Myometrial cell (primary cell): ENCODE results near the gene TTC13. TPM values are rescaled to one million over a fixed set of nuclear protein-coding genes. Genes with fewer than 3 reads are reported as not detected.

ENCODE experiments used
- total RNA-seq: library from RNA; depleted of rRNA; stranded (reverse); fragments of >200 nt; gene quantifications from 2 replicates; pipeline ENCODE4 v1.2.3, GENCODE V29; 2015

Gene TTC13, protein sequence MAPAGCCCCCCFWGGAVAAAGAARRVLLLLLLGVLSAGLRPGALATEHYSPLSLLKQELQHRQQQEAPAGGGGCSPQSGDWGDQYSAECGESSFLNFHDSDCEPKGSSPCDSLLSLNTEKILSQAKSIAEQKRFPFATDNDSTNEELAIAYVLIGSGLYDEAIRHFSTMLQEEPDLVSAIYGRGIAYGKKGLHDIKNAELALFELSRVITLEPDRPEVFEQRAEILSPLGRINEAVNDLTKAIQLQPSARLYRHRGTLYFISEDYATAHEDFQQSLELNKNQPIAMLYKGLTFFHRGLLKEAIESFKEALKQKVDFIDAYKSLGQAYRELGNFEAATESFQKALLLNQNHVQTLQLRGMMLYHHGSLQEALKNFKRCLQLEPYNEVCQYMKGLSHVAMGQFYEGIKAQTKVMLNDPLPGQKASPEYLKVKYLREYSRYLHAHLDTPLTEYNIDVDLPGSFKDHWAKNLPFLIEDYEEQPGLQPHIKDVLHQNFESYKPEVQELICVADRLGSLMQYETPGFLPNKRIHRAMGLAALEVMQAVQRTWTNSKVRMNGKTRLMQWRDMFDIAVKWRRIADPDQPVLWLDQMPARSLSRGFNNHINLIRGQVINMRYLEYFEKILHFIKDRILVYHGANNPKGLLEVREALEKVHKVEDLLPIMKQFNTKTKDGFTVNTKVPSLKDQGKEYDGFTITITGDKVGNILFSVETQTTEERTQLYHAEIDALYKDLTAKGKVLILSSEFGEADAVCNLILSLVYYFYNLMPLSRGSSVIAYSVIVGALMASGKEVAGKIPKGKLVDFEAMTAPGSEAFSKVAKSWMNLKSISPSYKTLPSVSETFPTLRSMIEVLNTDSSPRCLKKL
- 7.4 and 17.0 TPM in 2 replicates for total RNA-seq

DNA sequence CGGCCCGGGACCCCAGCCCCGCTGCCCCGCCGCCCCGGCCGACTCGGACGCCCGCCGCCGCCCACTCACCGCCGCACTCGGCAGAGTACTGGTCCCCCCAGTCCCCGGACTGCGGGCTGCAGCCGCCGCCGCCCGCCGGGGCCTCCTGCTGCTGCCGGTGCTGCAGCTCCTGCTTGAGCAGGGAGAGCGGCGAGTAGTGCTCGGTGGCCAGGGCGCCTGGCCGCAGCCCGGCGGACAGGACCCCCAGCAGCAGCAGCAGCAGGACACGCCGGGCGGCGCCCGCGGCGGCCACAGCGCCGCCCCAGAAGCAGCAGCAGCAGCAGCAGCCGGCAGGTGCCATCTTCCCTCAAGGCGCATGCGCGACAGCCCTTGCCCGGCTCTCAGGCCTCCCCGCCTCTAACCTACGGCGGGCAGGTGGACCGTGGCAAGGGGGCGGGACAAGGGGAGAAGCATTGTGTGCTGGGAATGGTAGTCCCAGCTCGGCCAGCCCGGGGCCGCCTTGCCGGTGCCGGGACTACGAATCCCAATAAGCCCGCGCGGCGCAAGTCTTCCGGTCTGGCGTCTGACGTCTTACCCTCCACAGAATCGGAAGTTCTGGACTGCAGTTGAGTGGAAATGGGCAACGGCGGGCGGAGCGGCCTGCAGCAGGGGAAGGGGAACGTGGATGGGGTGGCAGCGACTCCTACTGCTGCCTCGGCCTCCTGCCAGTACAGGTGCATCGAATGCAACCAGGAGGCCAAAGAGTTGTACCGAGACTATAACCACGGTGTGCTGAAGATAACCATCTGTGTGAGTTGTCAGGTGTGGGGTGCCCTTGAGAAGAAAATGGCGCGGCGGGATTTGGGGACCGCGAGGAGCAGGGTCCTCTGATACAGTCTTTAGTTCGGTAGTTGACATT is at the start of gene TTC13, which contains the start of gene ARV1:
TSS of gene TTC13 (minus strand) at position 371 of the 898 bp plus-strand sequence. CDS start at position 340, 31 bp downstream.
TSS of gene ARV1 (plus strand) at position 604 of the 898 bp plus-strand sequence. CDS start at position 616, 12 bp downstream.

DNA sequence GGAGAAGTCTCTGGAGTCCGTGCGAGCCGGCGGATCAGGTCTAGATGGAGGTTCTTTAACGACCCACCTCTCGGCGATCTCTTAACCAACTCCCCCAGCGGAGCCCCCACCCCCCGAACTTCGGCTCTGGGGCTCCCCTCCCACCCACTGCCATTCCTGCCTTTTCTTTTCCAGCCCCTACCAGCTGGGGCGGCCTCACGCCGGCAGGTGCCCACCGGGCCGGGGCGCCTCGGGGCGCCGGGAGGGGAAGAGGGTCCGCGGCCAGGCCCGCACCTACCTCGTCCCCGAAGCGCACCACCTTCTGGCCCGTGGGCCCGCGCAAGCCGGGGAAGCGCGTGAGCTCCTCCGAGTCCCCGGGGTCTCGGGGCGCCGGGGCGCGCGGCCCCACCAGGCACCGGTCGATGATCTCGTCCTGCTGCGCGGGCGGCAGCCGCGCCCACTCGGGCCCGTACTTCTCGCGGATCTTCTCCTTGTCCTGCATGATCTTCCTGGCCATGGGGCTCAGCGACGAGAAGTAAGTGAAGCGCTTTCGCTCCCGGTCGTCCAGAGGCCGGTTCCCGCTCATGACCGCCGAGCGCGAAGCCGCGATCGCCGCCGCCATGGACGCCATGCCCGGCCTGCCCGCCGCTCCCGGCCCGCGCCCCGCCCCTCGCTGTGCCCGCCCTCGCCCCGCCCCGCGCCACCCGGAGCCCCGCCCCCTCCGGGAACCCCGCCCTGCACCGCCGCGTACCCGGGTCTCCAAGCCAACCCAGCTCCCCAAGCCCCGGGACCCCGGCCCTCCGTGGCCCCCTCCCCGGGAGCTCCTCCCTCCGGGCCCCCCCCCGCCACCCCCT is 110.5 kb downstream of the TTC13 start, which contains the start of gene C1orf198:
TSS of gene C1orf198 (minus strand) at position 619 of the 833 bp plus-strand sequence. CDS start at position 610, 9 bp downstream.

Other genes starting within 250 kb of the TTC13 start
- not detected in 2 replicates for gene CAPN9, start 231.5 kb downstream of the TTC13 start, total RNA-seq
- gene C1orf198, start 110.3 kb downstream of the TTC13 start, total RNA-seq: 19.5 and 21.3 TPM in 2 replicates
- gene ARV1, start 233 bp upstream of the TTC13 start, total RNA-seq: 22.5 and 33.1 TPM in 2 replicates
- 6.9 and 10.6 TPM in 2 replicates for gene FAM89A, start 61.4 kb upstream of the TTC13 start, total RNA-seq
- gene TRIM67, start 183.2 kb upstream of the TTC13 start, total RNA-seq: not detected in 2 replicates